ENCODE results near the gene UTP25.
A peak's percentile ranks its signal among the peaks of the same experiment; 100 is the strongest.
"Not testable (repeated sequence)": the region's sequence is repeated elsewhere in the genome, so short reads cannot be mapped to it uniquely, and the experiment has no call there.

The UTP25 gene

GRCh38 chr1:209875515-209875914, 47.7 kb downstream of the UTP25 start:
- no peak for DNase-seq

DNA sequence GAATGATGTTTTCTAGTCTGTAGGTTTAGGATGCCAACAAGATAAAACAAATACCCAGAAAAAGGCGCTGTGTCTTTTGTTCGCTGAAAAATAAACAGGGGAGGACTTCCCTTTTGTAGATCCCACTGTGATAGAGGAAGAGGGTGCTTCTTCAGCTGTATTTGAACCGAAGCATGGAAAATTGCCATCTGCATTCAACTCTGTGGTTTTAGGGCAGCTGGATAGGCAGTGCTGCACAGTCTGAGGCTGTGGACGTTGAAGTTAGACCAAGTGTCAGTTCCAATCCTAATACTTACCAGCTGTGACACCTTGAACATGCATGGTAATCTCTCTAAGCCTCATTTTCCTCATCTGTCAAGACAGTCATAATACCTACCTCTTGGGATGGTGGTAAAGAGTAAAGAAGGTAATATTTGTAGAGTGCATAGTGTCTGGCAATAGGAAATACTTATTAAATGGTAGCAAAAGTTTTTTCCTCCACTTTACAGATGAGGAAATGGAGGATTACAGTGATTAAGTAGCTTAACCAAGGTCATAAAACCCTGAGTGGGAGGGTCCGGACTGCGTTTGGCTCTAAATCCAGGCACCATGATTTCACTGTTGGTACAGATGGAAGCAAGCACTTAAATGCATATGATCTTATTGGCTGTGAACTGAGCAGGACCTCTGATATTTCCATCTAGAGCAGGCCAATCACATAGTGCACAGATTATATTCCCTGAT, 48.5 kb downstream of the UTP25 start:
- DNase-seq, result no peak

GRCh38 chr1:209877087-209877764, 49.5 kb downstream of the UTP25 start:
- DNase-seq, result no peak

GRCh38 chr1:209878964-209879363, 51.2 kb downstream of the UTP25 start:
- DNase-seq, result no peak

DNA sequence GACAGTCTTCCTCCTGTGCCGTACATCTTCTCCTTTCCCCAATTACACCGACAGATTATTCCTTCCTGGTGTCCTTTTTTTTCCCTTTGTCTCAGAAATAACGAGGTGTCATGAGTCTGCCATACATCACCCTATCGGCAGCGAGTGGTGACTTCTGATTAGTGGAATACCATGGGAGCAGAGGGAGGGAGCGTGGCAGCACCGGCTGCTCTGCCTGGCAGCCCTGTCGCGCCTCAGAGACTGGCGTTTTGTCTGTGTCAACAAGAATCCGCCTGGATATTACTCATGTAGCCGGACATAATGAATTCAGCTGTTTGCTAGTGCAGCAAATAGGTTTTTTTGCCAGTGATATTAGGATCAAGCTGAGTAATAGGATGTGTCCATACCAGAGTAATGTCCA, 51.8 kb downstream of the UTP25 start:
- DNase-seq, result no peak

DNA sequence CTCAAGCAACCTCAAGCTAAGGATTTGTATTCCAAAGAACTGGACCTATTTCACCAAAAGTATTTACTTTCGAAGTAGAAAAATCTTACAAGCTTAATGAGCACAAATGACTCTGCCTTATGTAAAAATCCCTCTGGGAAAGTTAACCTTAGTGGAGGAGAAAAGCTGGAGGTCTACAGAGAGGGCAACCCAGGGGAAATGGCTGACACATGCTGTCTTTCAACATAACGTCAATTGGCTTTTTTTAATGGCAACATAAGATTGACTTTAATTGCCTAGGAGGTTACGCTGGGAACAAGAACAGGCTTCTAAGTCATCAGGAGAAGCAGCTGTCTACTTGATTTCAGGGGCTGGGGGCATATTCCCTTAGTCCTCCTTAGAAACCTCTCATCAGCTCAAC, 52.3 kb downstream of the UTP25 start:
- DNase-seq, result no peak

DNA sequence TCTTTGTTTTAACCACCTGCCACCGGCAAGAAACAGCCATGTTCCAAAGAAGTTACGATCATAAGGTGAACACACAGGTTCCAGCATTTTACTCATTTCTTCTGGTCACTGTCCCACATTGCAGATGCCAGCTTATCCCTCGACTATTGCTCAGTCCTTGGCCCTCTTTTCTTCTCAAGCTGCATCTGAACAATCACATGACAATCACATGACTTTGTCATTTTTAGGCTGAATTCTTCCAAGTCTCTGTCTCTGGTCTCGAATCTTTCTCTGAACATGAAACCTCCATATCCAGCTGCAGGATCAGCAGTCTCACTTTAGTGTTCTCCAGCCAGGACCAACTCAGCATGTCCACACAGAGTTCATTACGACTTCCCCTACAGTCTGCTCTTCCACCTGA, 53.8 kb downstream of the UTP25 start:
- no peak for DNase-seq

GRCh38 chr1:209882286-209882685, 54.5 kb downstream of the UTP25 start:
- no peak for DNase-seq

- no peak for DNase-seq
Measured at GRCh38 chr1:209882942-209883340, 55.2 kb downstream of the UTP25 start.

- DNase-seq, result no peak
Measured at GRCh38 chr1:209883341-209883971, 55.7 kb downstream of the UTP25 start.

DNA sequence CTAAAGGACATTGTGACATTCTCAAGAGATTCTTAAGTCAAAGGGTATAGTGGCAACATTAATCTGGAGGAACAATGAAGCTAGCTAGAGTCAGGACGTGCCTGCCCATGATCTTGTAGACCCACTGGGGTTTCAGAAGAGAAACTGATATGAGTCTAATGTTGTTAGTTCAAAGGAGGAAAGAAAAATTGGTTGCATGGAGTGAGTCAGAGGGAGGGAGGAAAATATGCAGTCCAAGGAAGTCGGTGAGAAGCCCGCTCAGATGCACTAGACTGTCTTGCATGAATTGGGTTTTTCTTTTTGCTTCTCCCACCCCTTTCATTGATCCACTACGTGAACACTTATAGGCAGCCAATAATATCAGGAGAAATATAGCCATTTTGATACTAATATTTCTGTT, 56.5 kb downstream of the UTP25 start:
- DNase-seq, result no peak

DNA sequence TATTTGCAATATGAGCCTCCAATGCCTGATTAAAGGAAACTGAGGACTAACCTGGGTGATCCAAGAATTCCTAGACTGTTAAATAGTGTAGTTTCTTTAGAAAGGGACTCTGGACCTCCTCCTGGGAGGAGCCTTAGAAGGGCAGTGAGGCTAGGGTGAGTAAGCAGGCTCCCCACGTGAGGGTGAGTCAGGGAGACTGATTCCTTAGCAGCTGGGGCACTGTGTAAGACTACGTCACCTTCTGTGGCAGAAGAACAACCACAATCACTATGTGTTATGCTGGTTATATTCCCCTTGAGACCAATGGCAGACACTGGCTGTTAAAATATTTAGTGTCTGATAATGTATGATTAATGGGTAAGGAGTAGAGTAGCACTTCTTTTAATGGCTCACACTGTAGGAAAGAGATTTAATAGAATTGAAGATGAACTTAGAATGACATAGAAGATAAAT, 56.9 kb downstream of the UTP25 start:
- peak in 1 of 5 donors; percentile 23 for DNase-seq

- DNase-seq, result no peak
Measured at GRCh38 chr1:209885403-209886218, 57.8 kb downstream of the UTP25 start.

- no peak for DNase-seq
Measured at GRCh38 chr1:209886219-209886536, 58.4 kb downstream of the UTP25 start.

GRCh38 chr1:209888291-209889076, 60.7 kb downstream of the UTP25 start:
- DNase-seq, result not testable (repeated sequence)

GRCh38 chr1:209889077-209889418, 61.3 kb downstream of the UTP25 start:
- DNase-seq, result no peak

- DNase-seq, result no peak
Measured at GRCh38 chr1:209890641-209891330, 63.0 kb downstream of the UTP25 start.

DNA sequence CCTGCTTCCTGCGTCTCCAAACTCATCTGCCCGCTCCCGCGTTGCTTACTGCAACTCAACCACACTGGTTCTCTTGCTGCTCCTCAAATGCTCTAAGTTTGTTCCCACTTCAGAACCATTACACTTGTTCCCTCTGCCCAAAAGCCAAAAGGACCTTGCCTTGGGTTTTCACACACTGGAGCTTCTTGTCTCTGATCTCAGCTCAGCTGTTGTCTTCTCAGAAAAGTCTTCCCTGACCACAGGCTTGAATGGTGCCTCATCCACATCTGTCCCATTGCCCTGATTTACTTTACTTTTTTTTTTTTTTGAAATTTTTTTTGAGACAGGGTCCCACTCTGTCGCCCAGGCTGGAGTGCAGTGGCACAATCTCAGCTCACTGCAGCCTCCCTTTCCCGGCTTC, 66.0 kb downstream of the UTP25 start:
- DNase-seq, result no peak

GRCh38 chr1:209895709-209896108, 67.9 kb downstream of the UTP25 start:
- no peak for DNase-seq

- DNase-seq, result no peak
Measured at GRCh38 chr1:209896346-209896745, 68.6 kb downstream of the UTP25 start.

- DNase-seq, result not testable (repeated sequence)
Measured at GRCh38 chr1:209898271-209898670, 70.5 kb downstream of the UTP25 start.

GRCh38 chr1:209898851-209899250, 71.1 kb downstream of the UTP25 start:
- not testable (repeated sequence) for DNase-seq

All from T-helper 1 cell (primary cell).